GM19025 (cell line): ENCODE data around the gene IGSF9.
A peak's percentile ranks its signal among the peaks of the same experiment; 100 is the strongest.
"Not testable (repeated sequence)": the region's sequence is repeated elsewhere in the genome, so short reads cannot be mapped to it uniquely, and the experiment has no call there.

Source experiments
- ATAC-seq: cut with Tn5 transposase; IDR thresholded peaks from one replicate; pipeline ENCODE4 v1.9.1; 2021; ENCODE audit warnings: mild to moderate bottlenecking, low read depth, moderate library complexity; ENCODE audit not compliant: unreplicated experiment

Gene IGSF9

GRCh38 chr1:159900755-159901360 lies 44.6 kb downstream of the IGSF9 start:
- ATAC-seq, result no peak

- ATAC-seq, result no peak
Measured at GRCh38 chr1:159900086-159900680, 45.2 kb downstream of the IGSF9 start, which contains the start of gene CFAP45. TSS of gene CFAP45 (minus strand) at chr1:159900165. CDS start at chr1:159900098, 67 bp downstream.

GRCh38 chr1:159899634-159900033 lies 45.8 kb downstream of the IGSF9 start:
- not testable (repeated sequence) for ATAC-seq

GRCh38 chr1:159898527-159898926 lies 46.9 kb downstream of the IGSF9 start:
- ATAC-seq, result no peak

- no peak for ATAC-seq
Measured at GRCh38 chr1:159897962-159898361, 47.5 kb downstream of the IGSF9 start.

- no peak for ATAC-seq
Measured at GRCh38 chr1:159896546-159896930, 48.9 kb downstream of the IGSF9 start.

GRCh38 chr1:159895836-159896545 lies 49.4 kb downstream of the IGSF9 start:
- ATAC-seq, result no peak

- ATAC-seq, result no peak
Measured at GRCh38 chr1:159895286-159895685, 50.1 kb downstream of the IGSF9 start.

GRCh38 chr1:159892944-159893343 lies 52.5 kb downstream of the IGSF9 start:
- no peak for ATAC-seq

GRCh38 chr1:159891275-159892157 lies 53.9 kb downstream of the IGSF9 start:
- peak; percentile 79 for ATAC-seq

GRCh38 chr1:159890390-159890789 lies 55.0 kb downstream of the IGSF9 start:
- ATAC-seq, result no peak

GRCh38 chr1:159889821-159890252 lies 55.6 kb downstream of the IGSF9 start:
- peak; percentile 89 for ATAC-seq

- no peak for ATAC-seq
Measured at GRCh38 chr1:159889202-159889601, 56.2 kb downstream of the IGSF9 start.

- no peak for ATAC-seq
Measured at GRCh38 chr1:159884296-159884695, 61.1 kb downstream of the IGSF9 start.

- no peak for ATAC-seq
Measured at GRCh38 chr1:159883134-159883533, 62.3 kb downstream of the IGSF9 start.

GRCh38 chr1:159882527-159882862 lies 62.9 kb downstream of the IGSF9 start:
- no peak for ATAC-seq

- no peak for ATAC-seq
Measured at GRCh38 chr1:159881622-159882526, 63.5 kb downstream of the IGSF9 start.

- no peak for ATAC-seq
Measured at GRCh38 chr1:159880430-159880829, 65.0 kb downstream of the IGSF9 start.

- ATAC-seq, result no peak
Measured at GRCh38 chr1:159879977-159880376, 65.4 kb downstream of the IGSF9 start.

GRCh38 chr1:159879136-159879535 lies 66.3 kb downstream of the IGSF9 start:
- no peak for ATAC-seq
